Pancreas (tissue), 10 donors: ENCODE data around the gene HGD. TPM values are rescaled to one million over a fixed set of nuclear protein-coding genes. Genes with fewer than 3 reads are reported as not detected.

Source experiments
- ATAC-seq, 4 donors: fragments of 200-7000 bp; cut with Tn5 transposase; one replicate each; pipeline versions ENCODE4 v1.8.0 to v1.9.1; 2020; ENCODE audit warnings: mild to moderate bottlenecking in 4 of 4, moderate library complexity in 4 of 4
- DNase-seq, 6 donors: peaks; one replicate each; pipeline ENCODE4 v3.0.0-alpha.2; 2020
- FAIRE-seq: peaks from 2 replicates; lab custom pipeline; 2012; peaks lifted over from hg19 to GRCh38; lab: Jason Lieb, UNC
- H3K27ac ChIP-seq, 4 donors: fragments of 200-600 bp; sonication (generic); 1 replicate in 3 of 4; 2 replicates in 1 of 4; pipeline versions ENCODE4 v1.5.0 to v1.8.0; 2020
- H3K27me3 ChIP-seq, 4 donors: fragments of 200-600 bp; one replicate each; pipeline ENCODE4 v1.8.0; 2021
- H3K36me3 ChIP-seq, 3 donors: fragments of 200-600 bp; sonication (generic) in 1 of 3; one replicate each; pipeline versions ENCODE4 v1.5.0 to v1.8.0; 2020 to 2021
- H3K4me1 ChIP-seq, 3 donors: fragments of 200-600 bp; one replicate each; pipeline ENCODE4 v1.8.0; 2021
- H3K4me3 ChIP-seq, 4 donors: fragments of 200-600 bp; sonication (generic) in 2 of 4; one replicate each; pipeline versions ENCODE4 v1.5.0 to v1.8.0; 2020 to 2021
- H3K9me3 ChIP-seq, 4 donors: fragments of 200-600 bp; one replicate each; pipeline ENCODE4 v1.8.0; 2021
- WGBS, 2 donors: extraction: QIAGEN DNeasy Blood & Tissue Kit; methylation state at CpG; one replicate each; pipeline ENCODE4 v1.1.7; 2013; 5-methylcytosine and 5-hydroxymethylcytosine counted together
- intact Hi-C, 3 donors: fragments of 100-400 bp; cut with DNase I; formaldehyde crosslinking; loops; one replicate each; pipeline versions ENCODE4 v1.11.1 to v1.14.2; 2022
- polyA plus RNA-seq, 2 donors: library from polyadenylated mRNA; stranded (reverse); fragments of 200-250 nt; gene quantifications; one replicate each; pipeline ENCODE4 v1.2.3, GENCODE V29; 2013
- total RNA-seq, 6 donors: library from RNA; stranded (reverse); fragmentation: NEBNext Ultra II Directional in 4 of 6; extraction: Animal tissue kit (Norgen Biotek cat#: 25700) in 4 of 6; gene quantifications; one replicate each; pipeline versions ENCODE4 v1.2.1 to v1.2.4, GENCODE V29; 2021 to 2023
- TF ChIP-seq, protein P1 (sequence below), 4 donors: fragments of 200-600 bp; sonication (generic) in 3 of 4; IDR thresholded peaks; one replicate each; pipeline versions ENCODE4 v1.5.0 to v1.8.0; 2021; ENCODE audit warnings: antibody characterized with exemption in 4 of 4
- donor health status: healthy with polysubstance abuse.
- donor health status: DM: no; HTN: no; CAD: no; lungs with moderate emphysema.
- donor health status: DM: no; HTN: no; CAD: no.
- donor health status: control.
- donor health status: control.
- donor health status: Bipolar disorder and iron deficiency.
- donor health status: DM: yes; HTN: yes; CAD: no.
- donor health status: DM: no; HTN: no; CAD: no.
- donor health status: DM: no; HTN: no; CAD: no.
- donor health status: DM: yes; HTN: yes; CAD: no.

The HGD gene
- total and polyA plus RNA-seq, 8 donors: 9.7 to 27.7 (median 16.0) TPM

DNA sequence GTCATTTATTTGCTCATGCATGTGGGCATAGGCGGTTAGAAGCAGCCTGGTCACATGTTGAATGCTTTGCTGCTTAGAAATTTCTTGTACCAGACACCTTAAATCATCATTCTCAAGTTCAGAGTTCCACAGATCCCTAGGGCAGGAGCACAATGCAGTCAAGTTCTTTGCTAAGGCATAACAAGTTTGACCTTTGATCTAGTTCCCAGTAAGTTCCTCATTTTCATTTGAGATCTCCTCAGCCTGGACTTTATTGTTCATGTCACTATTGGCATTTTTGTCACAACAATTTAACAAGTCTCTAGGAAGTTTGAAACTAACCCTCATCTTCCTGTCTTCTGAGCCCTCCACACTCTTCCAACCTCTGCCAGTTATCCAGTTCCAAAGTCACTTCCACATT lies 22.8 kb downstream of the HGD start:
- intact Hi-C loops: no loop called here
- H3K27ac ChIP-seq: no peak overlapping the region
- no peaks in the 10 kb centered on the region for H3K9me3 ChIP-seq
- peaks cover 0 to 5% (median 0%) of the 10 kb centered on the region in 3 donors for H3K4me1 ChIP-seq
- ATAC-seq: no peak
- FAIRE-seq: no peak
- TF ChIP-seq, protein P1, sequence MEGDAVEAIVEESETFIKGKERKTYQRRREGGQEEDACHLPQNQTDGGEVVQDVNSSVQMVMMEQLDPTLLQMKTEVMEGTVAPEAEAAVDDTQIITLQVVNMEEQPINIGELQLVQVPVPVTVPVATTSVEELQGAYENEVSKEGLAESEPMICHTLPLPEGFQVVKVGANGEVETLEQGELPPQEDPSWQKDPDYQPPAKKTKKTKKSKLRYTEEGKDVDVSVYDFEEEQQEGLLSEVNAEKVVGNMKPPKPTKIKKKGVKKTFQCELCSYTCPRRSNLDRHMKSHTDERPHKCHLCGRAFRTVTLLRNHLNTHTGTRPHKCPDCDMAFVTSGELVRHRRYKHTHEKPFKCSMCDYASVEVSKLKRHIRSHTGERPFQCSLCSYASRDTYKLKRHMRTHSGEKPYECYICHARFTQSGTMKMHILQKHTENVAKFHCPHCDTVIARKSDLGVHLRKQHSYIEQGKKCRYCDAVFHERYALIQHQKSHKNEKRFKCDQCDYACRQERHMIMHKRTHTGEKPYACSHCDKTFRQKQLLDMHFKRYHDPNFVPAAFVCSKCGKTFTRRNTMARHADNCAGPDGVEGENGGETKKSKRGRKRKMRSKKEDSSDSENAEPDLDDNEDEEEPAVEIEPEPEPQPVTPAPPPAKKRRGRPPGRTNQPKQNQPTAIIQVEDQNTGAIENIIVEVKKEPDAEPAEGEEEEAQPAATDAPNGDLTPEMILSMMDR (IDR thresholded peaks at IDR 0.05): no peak
- H3K27me3 ChIP-seq: no peaks in the 10 kb centered on the region
- 86 to 100% methylated on average over 1 of the region's 1 CpG for WGBS, 2 donors
- no peak overlapping the region for H3K4me3 ChIP-seq
- H3K36me3 ChIP-seq: no peaks in the 10 kb centered on the region
- no peak for DNase-seq

DNA sequence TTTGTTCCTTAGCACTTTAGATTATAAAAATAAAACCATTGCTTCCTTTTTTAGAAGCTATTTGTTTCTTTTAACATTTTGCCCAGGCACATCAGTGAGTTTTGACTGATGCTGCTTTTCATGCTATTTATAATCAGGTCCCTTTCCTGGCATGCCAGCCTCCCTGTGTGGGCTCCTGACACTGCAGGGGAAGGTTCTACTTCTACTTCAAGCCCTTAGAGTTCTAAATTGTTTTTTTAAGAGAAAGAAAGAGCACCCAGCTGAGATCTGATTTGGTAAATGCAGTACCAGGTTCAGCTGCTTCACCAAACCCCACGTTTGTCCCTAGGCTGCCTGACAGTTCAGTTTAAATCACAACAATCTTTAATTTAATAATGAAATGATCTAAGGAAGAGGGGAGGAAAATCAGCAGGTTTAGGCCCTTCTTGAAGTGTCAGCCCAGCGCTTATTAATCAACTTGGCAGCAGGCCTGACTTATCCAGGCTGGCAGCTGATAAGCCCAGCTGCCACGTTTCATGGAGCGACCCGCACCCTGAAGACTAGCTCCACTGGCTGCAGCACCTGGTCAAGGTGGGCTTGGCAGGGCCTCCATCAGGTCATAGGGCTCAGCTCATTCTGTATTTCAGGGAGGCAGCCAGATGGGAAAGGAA lies 29.0 kb downstream of the HGD start:
- H3K4me3 ChIP-seq: no peak overlapping the region
- FAIRE-seq (no peak), ATAC-seq (peak; percentile 43 to 72 (median 56)), DNase-seq (peak in 5 of 6 donors; percentile 14 to 43 (median 23))
- no peak overlapping the region for H3K27ac ChIP-seq
- TF ChIP-seq, protein P1 (IDR thresholded peaks at IDR 0.05): no peak
- 24 to 26% methylated on average over 5 of the region's 5 CpGs for WGBS, 2 donors
- peaks cover 0 to 3% (median 0%) of the 10 kb centered on the region in 3 donors for H3K4me1 ChIP-seq
- no peaks in the 10 kb centered on the region for H3K9me3 ChIP-seq
- intact Hi-C loops: no loop called here
- no peaks in the 10 kb centered on the region for H3K27me3 ChIP-seq
- H3K36me3 ChIP-seq: peaks cover 0 to 7% (median 0%) of the 10 kb centered on the region in 3 donors

DNA sequence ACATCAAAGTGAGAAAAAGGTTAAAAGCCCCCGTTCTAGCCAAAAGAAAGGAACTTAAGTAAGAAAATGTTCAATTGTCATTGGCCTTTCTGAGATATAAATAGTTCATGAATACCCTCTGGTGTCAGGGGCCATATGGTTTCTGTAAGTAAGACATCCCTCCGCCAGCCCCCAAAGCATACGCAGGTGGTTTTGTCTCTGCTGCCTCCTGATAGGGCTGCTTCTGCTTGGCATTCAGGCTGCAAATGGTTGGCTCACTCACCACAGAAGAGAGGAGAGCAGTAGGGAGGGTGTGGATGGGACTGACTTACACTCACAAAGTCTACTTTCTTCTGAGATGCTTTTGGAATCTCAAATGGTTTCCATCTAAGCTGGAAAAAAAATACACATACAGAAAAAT lies 29.8 kb downstream of the HGD start:
- TF ChIP-seq, protein P1 (IDR thresholded peaks at IDR 0.05): no peak

DNA sequence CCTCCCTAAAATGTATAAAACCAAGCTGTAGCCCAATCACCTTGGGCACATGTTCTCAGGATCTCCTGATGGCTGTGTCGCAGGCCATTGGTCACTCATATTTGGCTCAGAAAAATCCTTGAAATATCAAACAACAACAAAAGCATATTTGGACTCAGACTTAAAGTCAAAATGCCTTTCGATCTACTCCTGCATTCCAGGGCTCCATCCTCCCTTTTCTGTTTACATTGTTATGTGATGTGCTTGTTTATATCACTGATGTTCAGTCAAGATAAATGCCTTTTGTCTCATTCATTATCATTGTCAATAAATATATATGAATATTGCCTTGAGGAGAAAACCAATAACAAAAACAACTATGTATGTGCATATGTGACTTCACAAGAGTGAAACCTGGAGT lies 31.7 kb downstream of the HGD start:
- DNase-seq (no peak), FAIRE-seq (no peak), ATAC-seq (no peak)
- intact Hi-C loops: no loop called here
- peaks cover 0 to 3% (median 0%) of the 10 kb centered on the region in 3 donors for H3K4me1 ChIP-seq
- H3K9me3 ChIP-seq: no peaks in the 10 kb centered on the region
- no peak overlapping the region for H3K4me3 ChIP-seq
- TF ChIP-seq, protein P1 (IDR thresholded peaks at IDR 0.05): no peak
- H3K27ac ChIP-seq: no peak overlapping the region
- H3K27me3 ChIP-seq: no peaks in the 10 kb centered on the region
- 78 to 81% methylated on average over 2 of the region's 2 CpGs for WGBS, 2 donors
- H3K36me3 ChIP-seq: peaks cover 0 to 28% (median 0%) of the 10 kb centered on the region in 3 donors

More for the DNA sequence above, 29.8 kb downstream of the HGD start:
- no peaks in the 10 kb centered on the region for H3K27me3 ChIP-seq
- FAIRE-seq: no peak
- no peaks in the 10 kb centered on the region for H3K9me3 ChIP-seq
- H3K27ac ChIP-seq: no peak overlapping the region
- peaks cover 0 to 12% (median 0%) of the 10 kb centered on the region in 3 donors for H3K36me3 ChIP-seq
- H3K4me3 ChIP-seq: no peak overlapping the region
- H3K4me1 ChIP-seq: peaks cover 0 to 3% (median 0%) of the 10 kb centered on the region in 3 donors
- ATAC-seq: no peak
- WGBS, 2 donors: 90 to 91% methylated on average over 3 of the region's 3 CpGs
- intact Hi-C loops: no loop called here
- DNase-seq: no peak

DNA sequence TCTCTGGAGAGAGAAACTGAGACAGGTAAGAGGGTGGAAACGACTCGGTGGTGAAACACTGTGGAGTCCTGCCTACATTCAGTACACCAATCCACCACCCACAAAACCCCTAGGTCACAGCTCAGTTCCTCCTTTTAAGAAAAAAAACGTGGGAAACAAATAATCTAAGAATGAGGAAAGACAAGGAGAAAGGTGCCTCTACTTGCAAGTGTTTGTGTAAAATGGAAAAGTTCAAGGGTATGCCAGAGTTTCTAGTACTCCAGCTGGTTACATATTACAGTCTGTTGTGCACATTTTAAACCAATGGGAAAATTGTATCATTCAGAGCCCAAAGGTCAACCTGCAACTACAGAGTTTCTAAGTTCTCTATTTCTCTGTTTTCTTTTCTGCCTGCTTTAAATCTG lies 32.2 kb downstream of the HGD start:
- 64 to 66% methylated on average over 3 of the region's 3 CpGs for WGBS, 2 donors
- intact Hi-C loops: no loop called here
- H3K4me3 ChIP-seq: no peak overlapping the region
- H3K27me3 ChIP-seq: no peaks in the 10 kb centered on the region
- H3K27ac ChIP-seq: no peak overlapping the region
- TF ChIP-seq, protein P1 (IDR thresholded peaks at IDR 0.05): no peak
- no peak for FAIRE-seq
- ATAC-seq: peak in 1 of 4 donors; percentile 55
- H3K9me3 ChIP-seq: no peaks in the 10 kb centered on the region
- peaks cover 0 to 3% (median 0%) of the 10 kb centered on the region in 3 donors for H3K4me1 ChIP-seq
- DNase-seq: no peak
- H3K36me3 ChIP-seq: peaks cover 0 to 28% (median 0%) of the 10 kb centered on the region in 3 donors
